GM06990 (cell line): ENCODE measurements around the gene RPRD1A.

Experiments used
- DNase-seq: peaks from one replicate; pipeline ENCODE4 v3.0.0-alpha.2; 2011; ENCODE audit not compliant: insufficient read length; ENCODE audit errors: extremely low read depth
- H3K27me3 ChIP-seq: replicated peaks from 2 replicates; pipeline ENCODE4 v1.6.0; 2011; ENCODE audit warnings: low read length; ENCODE audit not compliant: control insufficient read depth, insufficient read depth
- H3K36me3 ChIP-seq: 2 replicates; pipeline ENCODE4 v1.5.1; 2011; ENCODE audit warnings: low read length; ENCODE audit not compliant: control insufficient read depth, insufficient read depth
- H3K4me3 ChIP-seq: replicated peaks from 2 replicates; pipeline ENCODE4 v1.5.1; 2011; ENCODE audit warnings: low read depth, mild to moderate bottlenecking, control low read depth, low read length
- TF ChIP-seq, protein P1 (sequence below): IDR thresholded peaks from 2 replicates; pipeline ENCODE4 v1.5.1; 2011; ENCODE audit warnings: low read length, control low read depth, mild to moderate bottlenecking, inconsistent platforms; ENCODE audit not compliant: insufficient read depth, poor library complexity, severe bottlenecking

RPRD1A gene

DNA sequence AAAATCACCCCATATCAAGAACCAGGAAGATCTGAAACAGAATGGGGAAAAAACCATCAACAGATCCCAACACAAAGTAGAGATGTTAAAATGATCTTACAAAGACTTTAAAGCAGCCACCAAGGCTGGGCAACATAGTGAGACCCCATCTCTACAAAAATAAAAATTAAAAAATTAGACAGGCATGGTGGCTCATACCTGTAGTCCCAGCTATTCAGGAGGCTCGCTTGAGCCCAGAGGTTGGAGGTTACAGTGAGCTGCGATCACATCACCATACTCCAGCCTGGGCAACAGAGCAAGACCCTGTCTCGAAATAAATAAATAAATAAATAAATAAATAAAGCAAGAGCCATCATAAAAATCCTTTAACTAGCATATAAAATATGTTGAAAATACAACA is 20.5 kb downstream of the RPRD1A start:
- no peak for DNase-seq
- TF ChIP-seq, protein P1, sequence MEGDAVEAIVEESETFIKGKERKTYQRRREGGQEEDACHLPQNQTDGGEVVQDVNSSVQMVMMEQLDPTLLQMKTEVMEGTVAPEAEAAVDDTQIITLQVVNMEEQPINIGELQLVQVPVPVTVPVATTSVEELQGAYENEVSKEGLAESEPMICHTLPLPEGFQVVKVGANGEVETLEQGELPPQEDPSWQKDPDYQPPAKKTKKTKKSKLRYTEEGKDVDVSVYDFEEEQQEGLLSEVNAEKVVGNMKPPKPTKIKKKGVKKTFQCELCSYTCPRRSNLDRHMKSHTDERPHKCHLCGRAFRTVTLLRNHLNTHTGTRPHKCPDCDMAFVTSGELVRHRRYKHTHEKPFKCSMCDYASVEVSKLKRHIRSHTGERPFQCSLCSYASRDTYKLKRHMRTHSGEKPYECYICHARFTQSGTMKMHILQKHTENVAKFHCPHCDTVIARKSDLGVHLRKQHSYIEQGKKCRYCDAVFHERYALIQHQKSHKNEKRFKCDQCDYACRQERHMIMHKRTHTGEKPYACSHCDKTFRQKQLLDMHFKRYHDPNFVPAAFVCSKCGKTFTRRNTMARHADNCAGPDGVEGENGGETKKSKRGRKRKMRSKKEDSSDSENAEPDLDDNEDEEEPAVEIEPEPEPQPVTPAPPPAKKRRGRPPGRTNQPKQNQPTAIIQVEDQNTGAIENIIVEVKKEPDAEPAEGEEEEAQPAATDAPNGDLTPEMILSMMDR = no peak
- no peaks in the 10 kb centered on the region for H3K27me3 ChIP-seq
- H3K4me3 ChIP-seq = no peak overlapping the region
- H3K36me3 ChIP-seq = no peaks in the 10 kb centered on the region

DNA sequence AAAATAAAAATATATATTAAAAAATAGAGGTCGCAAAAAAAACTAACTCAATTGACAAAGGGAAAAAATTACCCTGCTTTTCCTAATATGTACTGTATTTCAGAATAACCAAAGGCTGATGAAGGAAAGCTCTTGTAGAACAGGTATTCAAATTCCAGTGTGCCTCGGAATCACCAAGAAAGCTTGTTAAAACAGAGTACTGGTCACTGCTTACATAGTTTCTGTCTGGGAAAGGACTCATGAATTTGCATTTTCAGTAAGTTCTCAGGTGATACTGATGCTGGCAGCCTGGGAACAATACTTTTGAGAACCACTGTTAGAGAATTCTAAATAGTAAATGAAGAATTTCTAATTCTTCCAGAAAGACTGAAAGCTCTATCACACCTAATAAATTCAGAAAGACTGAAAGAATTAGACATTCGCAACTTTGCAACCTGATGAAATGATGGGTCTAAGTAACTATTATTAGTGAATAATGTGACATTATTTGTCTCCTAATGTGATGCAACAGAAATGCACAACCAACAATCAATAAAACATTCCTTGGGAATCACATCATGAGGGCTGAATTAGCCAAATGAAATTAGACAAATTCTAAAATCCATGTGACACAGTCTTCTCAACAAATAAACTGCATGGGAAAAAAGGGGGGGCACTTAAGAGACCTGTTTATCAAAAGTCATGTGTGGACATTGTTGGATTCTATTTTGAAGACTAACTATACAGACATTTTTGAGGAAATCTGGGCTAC is 21.9 kb downstream of the RPRD1A start:
- Histone ChIP-seq H3K36me3 (no peaks in the 10 kb centered on the region), H3K27me3 (no peaks in the 10 kb centered on the region), H3K4me3 (no peak overlapping the region)
- TF ChIP-seq, protein P1 = no peak
- DNase-seq = no peak

DNA sequence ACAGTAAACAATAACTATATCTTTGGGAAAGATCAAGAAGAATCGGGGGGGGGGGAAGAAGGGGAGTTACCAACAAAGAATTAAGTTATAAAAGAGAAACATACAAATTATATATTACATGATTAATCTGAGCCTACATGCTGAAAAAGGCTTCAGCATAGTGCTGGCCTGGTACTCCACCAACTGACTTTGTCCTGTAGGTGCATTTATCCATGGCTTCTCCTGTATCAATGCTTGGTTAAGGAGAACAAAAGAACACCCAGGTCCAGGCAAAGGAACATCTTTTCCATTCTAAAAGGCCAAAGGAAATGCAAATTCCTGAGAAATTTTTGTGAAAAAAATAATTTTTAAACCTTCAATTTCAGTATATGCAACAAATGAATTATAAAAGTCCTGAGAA is 24.2 kb downstream of the RPRD1A start:
- TF ChIP-seq, protein P1 = no peak
- no peak overlapping the region for H3K4me3 ChIP-seq
- no peak for DNase-seq
- H3K27me3 ChIP-seq = no peaks in the 10 kb centered on the region
- H3K36me3 ChIP-seq = peaks cover 3% of the 10 kb centered on the region; the same call in 1 of the 2 replicates

DNA sequence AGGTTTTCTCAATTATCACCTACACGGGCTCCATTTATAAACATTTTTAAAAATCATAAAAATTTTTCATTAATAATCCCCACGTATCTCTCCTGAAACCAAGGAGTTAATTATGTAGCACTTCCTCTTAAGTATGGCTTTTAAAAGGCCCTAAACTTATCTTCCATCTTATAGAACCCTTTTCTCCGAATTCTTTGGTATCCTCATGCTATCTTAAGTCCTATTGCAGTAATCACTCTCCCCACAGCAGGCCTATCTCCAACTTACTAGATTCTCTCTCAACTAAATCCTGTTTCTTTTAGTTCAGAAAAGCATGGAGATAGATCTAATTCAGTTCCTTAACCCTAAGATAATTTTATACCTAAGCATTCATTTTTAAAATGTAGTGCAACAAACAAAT is 26.2 kb downstream of the RPRD1A start:
- H3K36me3 ChIP-seq = peaks cover 3% of the 10 kb centered on the region; the same call in 1 of the 2 replicates
- TF ChIP-seq, protein P1 = no peak
- no peak for DNase-seq
- no peak overlapping the region for H3K4me3 ChIP-seq
- no peaks in the 10 kb centered on the region for H3K27me3 ChIP-seq

DNA sequence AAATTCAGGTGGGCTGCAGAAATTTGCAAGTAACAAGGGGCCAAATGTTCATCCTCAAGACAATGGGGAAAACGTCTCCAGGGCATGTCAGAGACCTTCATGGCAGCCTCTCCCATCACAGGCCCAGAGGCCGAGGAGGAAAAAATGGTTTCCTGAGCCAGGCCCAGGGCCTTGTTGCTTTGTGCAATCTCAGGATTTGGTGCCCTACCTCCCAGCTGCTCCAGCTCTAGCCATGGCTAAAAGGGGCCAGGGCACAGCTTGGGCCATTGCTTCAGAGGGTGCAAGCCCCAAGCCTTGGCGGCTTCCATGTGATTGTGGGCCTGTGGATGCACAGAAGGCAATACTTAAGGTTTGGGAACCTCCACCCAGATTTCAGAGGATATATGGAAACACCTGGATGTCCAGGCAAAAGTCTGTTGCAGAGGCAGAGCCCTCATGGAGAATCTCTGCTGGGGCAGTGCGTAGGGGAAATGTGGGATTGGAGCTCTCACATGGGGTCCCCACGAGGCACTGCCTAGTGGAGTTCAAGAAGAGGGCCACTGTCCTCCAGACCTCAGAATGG is 29.2 kb downstream of the RPRD1A start:
- DNase-seq = no peak
- Histone ChIP-seq H3K27me3 (no peaks in the 10 kb centered on the region), H3K4me3 (no peak overlapping the region), H3K36me3 (peaks cover 3% of the 10 kb centered on the region; the same call in 1 of the 2 replicates)
- TF ChIP-seq, protein P1 = no peak

DNA sequence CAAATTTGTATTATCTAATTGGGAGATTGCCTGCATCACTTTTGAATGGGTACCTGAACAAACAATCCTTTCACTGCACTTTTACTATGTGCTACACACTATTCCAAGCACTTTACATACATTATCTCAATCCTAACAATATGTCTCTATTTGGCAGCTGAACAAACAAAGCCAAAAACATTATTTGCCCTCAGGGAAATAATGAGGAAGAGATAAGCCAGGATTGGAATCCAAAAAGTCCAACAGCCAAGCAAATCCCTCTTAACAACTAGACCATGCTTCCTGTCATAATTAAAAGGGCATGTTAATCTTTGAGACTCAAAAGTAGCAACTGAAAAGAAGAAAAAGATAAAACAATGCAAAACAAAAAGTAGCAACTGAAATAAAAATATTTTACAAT is 32.1 kb downstream of the RPRD1A start:
- DNase-seq = no peak
- TF ChIP-seq, protein P1 = no peak
- no peaks in the 10 kb centered on the region for H3K27me3 ChIP-seq
- H3K36me3 ChIP-seq = peaks cover 3% of the 10 kb centered on the region; the same call in 1 of the 2 replicates
- no peak overlapping the region for H3K4me3 ChIP-seq
